Mucosa of descending colon (tissue), 3 donors: ENCODE data around the gene DNAH11. TPM values are rescaled to one million over a fixed set of nuclear protein-coding genes. Genes with fewer than 3 reads are reported as not detected.

Experiments used
- ATAC-seq: fragments of 200-7000 bp; cut with Tn5 transposase; one replicate; pipeline ENCODE4 v1.9.1; 2020; ENCODE audit warnings: mild to moderate bottlenecking, moderate library complexity
- DNase-seq, 3 donors: peaks; one replicate each; pipeline ENCODE4 v3.0.0-alpha.2; 2020
- H3K36me3 ChIP-seq: fragments of 200-600 bp; one replicate; pipeline ENCODE4 v1.8.0; 2021; ENCODE audit warnings: low read depth, mild to moderate bottlenecking
- H3K4me1 ChIP-seq: fragments of 200-600 bp; one replicate; pipeline ENCODE4 v1.8.0; 2021; ENCODE audit warnings: low read depth, mild to moderate bottlenecking
- H3K4me3 ChIP-seq: fragments of 200-600 bp; one replicate; pipeline ENCODE4 v1.8.0; 2021; ENCODE audit warnings: mild to moderate bottlenecking
- H3K9me3 ChIP-seq: fragments of 200-600 bp; one replicate; pipeline ENCODE4 v1.8.0; 2021; ENCODE audit warnings: mild to moderate bottlenecking
- intact Hi-C, 2 donors: fragments of 100-400 bp; cut with DNase I in 1 of 2; cut with micrococcal nuclease in 1 of 2; formaldehyde crosslinking; loops; one replicate each; pipeline versions ENCODE4 v1.11.0 to v1.11.1; 2022; cut with DNase I, micrococcal nuclease
- total RNA-seq, 3 donors: library from RNA; stranded (reverse); fragmentation: NEBNext Ultra II Directional in 2 of 3; extraction: Animal tissue kit (Norgen Biotek cat#: 25700) in 2 of 3; gene quantifications; one replicate each; pipeline versions ENCODE4 v1.2.1 to v1.2.4, GENCODE V29; 2021 to 2023
- TF ChIP-seq, protein P1 (sequence below): fragments of 200-600 bp; IDR thresholded peaks from one replicate; pipeline ENCODE4 v1.8.0; 2022; ENCODE audit warnings: antibody characterized with exemption, mild to moderate bottlenecking
- donor health status: DM: no; HTN: no; CAD: no; lungs with moderate emphysema.
- donor health status: DM: no; HTN: no; CAD: no.
- donor health status: DM: no; HTN: yes; CAD: no.

The DNAH11 gene
- total RNA-seq, 3 donors from 2014 or later, result 0.02 to 0.47 (median 0.03) TPM

DNA sequence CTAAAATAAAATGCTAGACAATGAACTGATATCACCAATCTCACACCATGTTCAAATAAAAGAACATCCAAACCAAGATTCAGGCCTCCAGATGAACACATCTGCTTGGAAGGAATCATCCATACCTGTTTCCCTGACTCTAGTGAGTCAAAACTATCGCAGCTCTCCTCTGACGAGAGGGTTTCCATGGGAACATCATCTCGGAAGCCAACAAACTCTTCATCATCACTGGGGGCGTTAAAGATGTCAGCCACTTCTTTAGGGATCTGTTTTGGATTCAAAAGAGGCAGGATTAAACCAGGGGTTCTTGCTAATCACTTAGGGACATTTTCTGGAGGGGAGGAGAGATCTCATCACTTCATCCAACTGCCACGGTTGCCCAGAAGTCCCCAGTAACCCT is 373.8 kb downstream of the DNAH11 start:
- DNase-seq, result no peak
- intact Hi-C loops, result no loop called here

GRCh38 chr7:21918216-21918615 is 375.4 kb downstream of the DNAH11 start:
- TF ChIP-seq, protein P1, sequence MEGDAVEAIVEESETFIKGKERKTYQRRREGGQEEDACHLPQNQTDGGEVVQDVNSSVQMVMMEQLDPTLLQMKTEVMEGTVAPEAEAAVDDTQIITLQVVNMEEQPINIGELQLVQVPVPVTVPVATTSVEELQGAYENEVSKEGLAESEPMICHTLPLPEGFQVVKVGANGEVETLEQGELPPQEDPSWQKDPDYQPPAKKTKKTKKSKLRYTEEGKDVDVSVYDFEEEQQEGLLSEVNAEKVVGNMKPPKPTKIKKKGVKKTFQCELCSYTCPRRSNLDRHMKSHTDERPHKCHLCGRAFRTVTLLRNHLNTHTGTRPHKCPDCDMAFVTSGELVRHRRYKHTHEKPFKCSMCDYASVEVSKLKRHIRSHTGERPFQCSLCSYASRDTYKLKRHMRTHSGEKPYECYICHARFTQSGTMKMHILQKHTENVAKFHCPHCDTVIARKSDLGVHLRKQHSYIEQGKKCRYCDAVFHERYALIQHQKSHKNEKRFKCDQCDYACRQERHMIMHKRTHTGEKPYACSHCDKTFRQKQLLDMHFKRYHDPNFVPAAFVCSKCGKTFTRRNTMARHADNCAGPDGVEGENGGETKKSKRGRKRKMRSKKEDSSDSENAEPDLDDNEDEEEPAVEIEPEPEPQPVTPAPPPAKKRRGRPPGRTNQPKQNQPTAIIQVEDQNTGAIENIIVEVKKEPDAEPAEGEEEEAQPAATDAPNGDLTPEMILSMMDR, result no peak
- intact Hi-C loops, result no loop called here
- Histone ChIP-seq H3K4me3 (no peak overlapping the region), H3K36me3 (no peaks in the 10 kb centered on the region), H3K4me1 (no peaks in the 10 kb centered on the region), H3K9me3 (no peaks in the 10 kb centered on the region)
- no peak for DNase-seq
- no peak for ATAC-seq

More for the DNA sequence above, 373.8 kb downstream of the DNAH11 start:
- no peak for ATAC-seq
- TF ChIP-seq, protein P1, result no peak
- H3K36me3 ChIP-seq, result no peaks in the 10 kb centered on the region
- no peaks in the 10 kb centered on the region for H3K9me3 ChIP-seq
- no peaks in the 10 kb centered on the region for H3K4me1 ChIP-seq
- no peak overlapping the region for H3K4me3 ChIP-seq

DNA sequence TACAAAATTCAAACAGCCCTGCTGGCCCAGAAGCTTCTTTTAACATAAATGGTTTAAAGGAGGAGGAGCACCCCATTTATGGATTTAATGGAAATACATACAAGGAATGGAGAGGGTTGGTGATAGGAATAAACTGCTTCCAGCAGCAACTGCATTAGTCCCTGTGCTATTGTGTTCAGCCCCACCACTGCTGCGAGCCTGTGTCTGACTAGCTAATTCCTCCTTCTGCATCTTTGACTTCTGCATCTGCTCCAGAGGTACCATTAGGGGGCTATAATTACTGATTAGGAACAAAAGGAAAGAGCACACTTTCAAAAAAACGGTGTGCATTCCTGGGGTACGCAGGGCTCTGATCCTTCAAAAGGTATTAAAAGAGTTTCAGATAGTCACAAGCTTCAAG is 378.1 kb downstream of the DNAH11 start:
- no peaks in the 10 kb centered on the region for H3K4me1 ChIP-seq
- intact Hi-C loops, result no loop called here
- no peak overlapping the region for H3K4me3 ChIP-seq
- H3K36me3 ChIP-seq, result no peaks in the 10 kb centered on the region
- ATAC-seq (no peak), DNase-seq (no peak)
- TF ChIP-seq, protein P1, result no peak
- no peaks in the 10 kb centered on the region for H3K9me3 ChIP-seq

- Histone ChIP-seq H3K36me3 (no peaks in the 10 kb centered on the region), H3K9me3 (no peaks in the 10 kb centered on the region), H3K4me1 (no peaks in the 10 kb centered on the region), H3K4me3 (no peak overlapping the region)
- no peak for DNase-seq
- no peak for ATAC-seq
- TF ChIP-seq, protein P1, result no peak
- intact Hi-C loops, result no loop called here
These were observed 379.8 kb downstream of the DNAH11 start for GRCh38 chr7:21922605-21923004.

DNA sequence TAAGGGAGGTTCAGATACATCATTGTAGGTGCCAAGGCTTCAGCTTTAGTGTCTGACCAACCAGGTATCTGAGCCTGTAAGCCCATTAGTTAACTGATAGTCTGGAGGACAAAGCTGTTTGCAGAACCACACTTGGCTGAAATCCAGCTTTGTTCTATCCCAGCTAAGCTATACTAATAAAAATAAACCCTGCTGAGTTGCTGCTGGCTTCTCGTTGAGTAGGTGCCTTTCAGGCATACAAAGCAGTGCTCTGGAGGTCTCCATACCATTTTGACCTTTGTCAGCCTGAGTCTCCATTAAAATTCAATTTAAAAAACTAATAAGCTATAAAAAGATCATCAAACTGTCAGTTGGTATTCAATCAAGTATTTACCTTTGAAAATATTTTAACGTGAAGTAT is 380.8 kb downstream of the DNAH11 start:
- TF ChIP-seq, protein P1, result no peak
- DNase-seq, result no peak
- Histone ChIP-seq H3K4me3 (no peak overlapping the region), H3K36me3 (no peaks in the 10 kb centered on the region), H3K4me1 (no peaks in the 10 kb centered on the region), H3K9me3 (no peaks in the 10 kb centered on the region)
- ATAC-seq, result no peak
- intact Hi-C loops, result no loop called here

DNA sequence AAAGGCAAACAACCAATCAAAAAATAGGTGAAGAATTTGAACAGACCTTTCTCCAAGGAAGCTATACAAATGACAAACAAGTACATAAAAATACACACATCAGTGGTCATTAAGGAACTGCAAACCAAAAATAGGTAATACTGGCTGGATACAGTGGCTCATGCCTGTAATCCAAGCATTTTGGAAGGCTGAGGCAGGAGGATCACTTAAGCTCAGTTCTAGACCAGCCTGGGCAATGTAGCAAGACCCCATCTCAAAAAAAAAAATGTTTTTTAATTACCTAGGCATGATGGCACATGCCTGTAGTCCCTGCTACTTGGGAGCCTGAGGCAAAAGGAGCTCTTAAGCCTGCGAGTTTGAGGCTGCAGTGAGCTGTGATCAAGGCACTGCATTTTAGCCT is 383.6 kb downstream of the DNAH11 start:
- TF ChIP-seq, protein P1, result no peak
- Histone ChIP-seq H3K4me1 (no peaks in the 10 kb centered on the region), H3K36me3 (no peaks in the 10 kb centered on the region), H3K9me3 (no peaks in the 10 kb centered on the region), H3K4me3 (no peak overlapping the region)
- DNase-seq (no peak), ATAC-seq (no peak)
- intact Hi-C loops, result no loop called here
